HG02798 (cell line): ENCODE results near the gene HOXD10.

Experiments
- ATAC-seq: cut with Tn5 transposase; IDR thresholded peaks from one replicate; pipeline ENCODE4 v1.9.1; 2021; ENCODE audit warnings: mild to moderate bottlenecking; ENCODE audit not compliant: unreplicated experiment, poor library complexity

The HOXD10 gene

DNA sequence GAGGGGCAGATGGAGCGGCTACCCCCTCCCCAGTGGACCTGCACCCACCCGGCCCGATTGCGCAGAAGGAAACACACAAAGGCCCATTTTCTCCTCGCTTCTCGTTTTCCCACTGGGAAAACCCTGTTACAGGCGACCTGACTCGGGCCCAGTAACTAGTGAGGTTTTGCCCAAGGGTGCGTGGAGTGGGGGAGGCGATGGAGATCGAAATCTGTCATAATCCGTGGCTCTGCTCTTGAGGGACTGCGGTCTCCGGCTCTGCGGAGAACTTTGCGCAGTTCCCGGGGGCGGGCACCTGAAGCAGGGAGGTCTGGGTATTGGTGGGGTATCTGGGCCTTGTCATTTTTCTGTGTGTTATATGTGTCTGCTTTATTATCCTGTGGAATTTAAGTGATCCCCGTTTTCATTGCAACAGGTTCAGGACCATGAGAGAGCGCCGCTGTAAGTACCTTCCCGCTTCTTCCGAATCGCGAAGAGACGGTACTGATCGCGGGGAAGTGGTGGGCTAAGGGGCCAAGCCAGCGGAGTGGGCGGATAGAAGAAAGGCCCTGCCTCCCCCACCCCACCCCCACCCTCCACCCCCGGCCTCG is 30.7 kb downstream of the HOXD10 start:
- ATAC-seq: no peak

DNA sequence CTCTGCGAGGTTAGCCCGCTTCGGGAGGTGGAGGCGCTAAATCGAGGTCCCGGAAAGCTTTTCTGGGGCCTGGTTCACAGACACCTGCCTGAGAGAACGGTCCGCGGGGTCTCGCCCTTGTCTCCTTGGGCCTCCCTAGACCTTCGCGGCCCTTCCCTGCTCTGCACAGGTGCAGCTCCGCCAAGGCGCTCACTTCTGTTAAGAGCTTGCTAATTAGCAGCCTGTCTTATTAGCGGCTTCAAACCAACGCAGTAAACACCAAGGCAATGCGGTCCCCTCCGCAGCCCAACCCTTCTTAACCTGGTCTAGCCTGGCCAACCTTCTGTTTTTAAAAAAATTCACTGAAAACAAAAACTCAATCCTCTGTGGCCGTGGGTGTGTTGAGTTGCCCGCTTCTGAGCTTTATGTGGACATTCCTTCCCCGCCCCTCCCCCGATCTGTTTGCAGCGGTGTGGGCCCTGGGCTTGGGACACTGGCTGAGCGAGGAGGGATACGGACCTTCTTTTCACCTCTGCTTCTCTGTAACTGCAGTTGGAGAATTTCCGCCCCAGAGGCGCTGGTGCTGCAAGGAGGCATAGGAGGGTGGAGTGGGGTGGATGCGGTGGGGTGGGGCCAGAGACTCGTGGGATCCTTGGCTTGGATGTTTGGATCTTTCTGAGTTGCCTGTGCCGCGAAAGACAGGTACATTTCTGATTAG is 31.4 kb downstream of the HOXD10 start:
- ATAC-seq: no peak

DNA sequence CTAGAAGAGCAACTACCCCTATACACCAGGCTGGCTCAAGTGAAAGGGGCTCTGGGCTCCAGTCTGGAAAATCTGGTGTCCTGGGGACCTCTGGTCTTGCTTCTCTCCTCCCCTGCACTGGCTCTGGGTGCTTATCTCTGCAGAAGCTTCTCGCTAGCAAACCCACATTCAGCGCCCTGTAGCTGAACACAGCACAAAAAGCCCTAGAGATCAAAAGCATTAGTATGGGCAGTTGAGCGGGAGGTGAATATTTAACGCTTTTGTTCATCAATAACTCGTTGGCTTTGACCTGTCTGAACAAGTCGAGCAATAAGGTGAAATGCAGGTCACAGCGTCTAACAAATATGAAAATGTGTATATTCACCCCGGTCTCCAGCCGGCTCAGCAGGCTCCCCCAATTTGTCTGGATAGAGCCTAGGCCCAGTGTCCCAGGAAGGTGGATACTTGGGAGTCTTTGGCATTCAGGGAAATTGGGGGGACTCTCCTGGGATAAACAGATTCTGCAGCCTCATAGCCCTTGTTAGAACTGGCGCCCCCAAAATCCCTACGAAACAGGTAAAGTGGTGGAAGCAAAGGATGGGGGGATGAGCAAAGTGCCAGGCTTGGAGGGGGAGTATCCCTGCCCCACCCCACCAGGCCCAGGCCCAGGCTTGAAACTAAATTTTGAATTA is 32.3 kb downstream of the HOXD10 start:
- ATAC-seq: no peak

DNA sequence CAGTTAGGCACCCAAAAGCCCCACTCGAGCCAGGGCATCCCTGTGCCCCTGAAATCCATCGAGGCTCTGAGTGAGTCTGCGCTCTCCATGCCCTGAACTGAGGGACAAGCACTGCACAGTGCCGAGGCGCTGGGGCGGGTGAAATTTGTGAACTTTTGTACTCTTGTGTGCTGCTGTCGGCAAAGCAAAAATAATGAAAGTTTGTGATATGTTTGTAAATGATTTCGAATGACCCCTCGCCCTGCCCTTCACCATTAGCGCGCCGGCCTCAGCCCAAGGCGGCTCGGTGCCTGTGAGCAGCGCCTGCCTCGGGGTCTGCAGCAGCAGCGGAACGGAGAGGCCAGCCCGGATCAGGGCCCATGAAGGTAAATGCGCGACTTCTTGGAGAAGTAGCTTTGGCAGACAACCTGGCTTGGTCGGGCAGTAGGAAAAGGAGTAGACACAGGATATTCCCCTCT is 32.9 kb downstream of the HOXD10 start:
- no peak for ATAC-seq

DNA sequence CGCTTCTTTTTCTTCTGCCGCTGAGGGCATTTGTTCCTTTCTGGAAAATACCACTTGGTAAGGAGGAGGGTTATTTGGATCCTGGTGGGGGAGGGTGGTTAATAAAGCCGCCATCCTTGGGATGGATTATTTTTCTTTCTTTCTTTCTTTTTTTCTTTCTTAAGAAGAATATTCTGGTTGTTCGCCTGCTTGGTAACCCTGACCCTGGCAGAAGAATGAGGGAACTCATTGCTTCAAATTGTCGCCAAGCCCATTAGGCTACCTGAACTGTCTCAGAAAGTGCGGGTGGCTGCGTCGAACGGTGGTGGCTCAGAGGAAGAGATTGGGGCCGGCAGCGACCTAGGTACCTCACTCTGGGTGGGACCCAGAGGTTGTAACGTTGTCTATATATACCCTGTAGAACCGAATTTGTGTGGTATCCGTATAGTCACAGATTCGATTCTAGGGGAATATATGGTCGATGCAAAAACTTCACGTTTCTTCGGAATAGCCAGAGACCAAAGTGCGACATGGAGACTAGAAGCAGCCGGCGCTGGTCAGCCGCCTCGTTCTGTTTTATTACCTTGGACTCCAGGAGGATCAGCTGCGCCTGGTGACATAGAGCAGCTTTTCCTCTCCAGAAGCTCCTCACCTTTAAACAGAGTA is 33.5 kb downstream of the HOXD10 start:
- ATAC-seq: no peak

DNA sequence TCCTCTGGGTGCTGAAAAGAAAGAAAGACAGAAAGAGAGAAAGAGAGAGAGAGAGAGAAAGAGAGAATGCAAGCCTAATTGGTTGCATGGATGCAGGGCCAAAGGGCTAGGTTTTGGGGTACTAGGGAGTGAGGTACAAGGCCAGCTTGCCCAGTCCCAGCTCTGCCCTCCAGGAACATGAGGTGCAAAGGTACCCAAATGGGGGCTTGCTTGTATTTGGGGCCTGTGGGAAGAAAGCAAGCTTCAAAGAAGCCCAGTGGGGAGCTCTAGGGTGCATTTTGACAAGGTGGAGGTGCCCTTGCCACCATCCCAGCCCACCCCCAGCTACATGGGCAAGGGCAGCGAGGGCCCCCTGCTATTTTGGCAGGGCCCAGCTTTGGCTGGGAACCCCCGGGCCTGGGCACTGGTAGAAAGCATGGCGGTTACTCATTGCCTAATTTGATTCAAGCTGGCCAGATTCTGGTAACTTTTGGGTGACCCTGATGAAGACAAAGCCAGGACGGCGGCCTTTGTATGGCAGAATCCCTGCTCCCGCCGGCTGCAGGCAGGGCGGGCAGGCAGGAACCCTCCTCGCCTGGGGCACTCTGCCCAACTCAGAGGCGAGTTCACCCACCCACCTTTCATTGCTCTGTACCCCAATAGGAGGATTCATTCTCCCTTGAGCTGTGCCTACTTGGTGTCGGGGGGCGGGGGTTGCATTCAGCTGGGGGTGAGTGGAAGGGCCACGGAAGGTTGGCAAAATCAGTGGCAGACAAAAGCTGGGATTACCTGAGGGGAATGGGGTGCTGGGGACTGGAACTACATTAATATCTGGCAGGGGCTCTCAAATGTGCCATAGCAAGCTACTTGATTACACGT is 34.2 kb downstream of the HOXD10 start:
- ATAC-seq: no peak

DNA sequence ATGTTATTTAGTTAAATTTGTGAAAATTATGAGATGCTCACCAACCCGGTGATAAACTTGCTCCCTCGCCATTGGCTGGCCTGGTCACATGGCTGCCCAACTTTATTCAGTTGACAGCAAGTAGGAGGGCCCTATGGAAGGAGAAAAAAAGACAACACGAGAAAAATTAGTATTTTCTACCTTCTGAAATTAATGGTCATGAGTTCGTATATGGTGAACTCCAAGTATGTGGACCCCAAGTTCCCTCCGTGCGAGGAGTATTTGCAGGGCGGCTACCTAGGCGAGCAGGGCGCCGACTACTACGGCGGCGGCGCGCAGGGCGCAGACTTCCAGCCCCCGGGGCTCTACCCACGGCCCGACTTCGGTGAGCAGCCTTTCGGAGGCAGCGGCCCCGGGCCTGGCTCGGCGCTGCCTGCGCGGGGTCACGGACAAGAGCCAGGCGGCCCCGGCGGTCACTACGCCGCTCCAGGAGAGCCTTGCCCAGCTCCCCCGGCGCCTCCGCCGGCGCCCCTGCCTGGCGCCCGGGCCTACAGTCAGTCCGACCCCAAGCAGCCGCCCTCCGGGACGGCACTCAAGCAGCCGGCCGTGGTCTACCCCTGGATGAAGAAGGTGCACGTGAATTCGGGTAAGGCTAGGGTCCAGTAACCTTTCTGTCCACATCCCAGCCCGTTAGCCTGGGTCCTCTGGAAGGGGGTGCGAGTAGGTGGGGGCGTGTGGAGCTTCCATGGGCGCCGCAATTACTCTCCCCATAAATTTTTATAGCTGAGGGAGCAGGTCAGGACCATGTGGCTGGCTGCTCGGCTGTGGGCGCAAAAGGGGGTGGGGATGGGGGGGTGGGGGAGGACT is 35.1 kb downstream of the HOXD10 start, which contains the start of gene HOXD4:
HOXD4 (plus strand) TSS at position 109 of the 846 bp plus-strand sequence; CDS start at position 193, 84 bp downstream.
- no peak for ATAC-seq

DNA sequence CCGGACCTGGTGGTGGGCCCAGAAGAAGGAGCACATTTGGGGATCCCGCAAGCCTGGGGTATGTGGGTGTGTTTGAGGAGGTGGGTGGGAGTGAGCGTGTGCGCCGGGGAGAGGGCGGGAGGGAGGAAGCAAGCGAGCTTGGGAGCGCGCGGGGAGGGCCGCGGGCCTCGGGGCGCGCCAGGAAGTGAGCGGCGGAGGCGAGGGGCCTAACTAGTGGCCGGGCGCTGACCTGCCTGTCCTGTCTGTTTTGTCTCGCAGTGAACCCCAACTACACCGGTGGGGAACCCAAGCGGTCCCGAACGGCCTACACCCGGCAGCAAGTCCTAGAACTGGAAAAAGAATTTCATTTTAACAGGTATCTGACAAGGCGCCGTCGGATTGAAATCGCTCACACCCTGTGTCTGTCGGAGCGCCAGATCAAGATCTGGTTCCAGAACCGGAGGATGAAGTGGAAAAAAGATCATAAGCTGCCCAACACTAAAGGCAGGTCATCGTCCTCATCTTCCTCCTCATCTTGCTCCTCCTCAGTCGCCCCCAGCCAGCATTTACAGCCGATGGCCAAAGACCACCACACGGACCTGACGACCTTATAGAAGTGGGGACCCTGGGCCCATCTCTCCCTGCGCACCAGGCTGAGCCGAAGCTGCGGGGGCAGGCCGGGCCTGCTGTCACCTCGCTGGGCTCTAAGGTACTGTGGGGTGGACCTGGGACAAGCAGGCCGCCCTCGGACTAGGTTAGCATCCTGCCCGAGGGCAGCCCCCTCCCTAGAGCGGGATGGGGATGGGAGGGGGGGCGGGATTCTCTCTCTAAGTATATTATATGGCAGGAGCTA is 36.0 kb downstream of the HOXD10 start:
- ATAC-seq: no peak

DNA sequence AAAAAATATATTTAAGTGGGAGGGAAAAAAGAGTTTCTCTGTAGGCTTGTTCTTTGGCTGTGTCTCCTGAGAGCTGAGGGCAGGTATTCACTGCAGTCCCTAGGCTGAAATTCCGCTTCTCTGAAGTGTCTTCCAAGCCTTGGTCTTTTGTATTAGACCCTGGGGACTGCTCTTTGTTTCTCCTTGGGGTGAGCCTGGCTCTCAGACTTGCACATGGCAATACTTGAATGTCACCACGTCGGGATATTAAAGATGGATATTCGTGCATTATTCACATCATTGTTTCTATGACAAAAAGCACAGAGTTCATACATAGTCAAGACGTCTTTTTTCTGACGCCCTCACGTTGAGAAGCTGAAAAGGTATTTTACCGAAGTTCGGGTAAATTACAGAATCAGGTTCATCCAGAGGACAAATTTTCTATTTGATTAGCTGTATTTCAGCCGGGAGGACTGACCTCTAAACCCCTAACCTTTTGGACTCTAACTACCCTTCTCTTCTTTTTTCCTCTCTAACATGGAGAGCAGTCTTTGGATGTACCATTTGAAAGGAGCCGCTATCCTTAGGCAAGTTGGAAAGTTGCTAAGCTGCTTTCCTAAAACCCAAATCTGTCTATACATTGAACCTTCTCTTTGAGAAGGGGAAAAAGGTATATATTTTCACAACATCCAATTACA is 38.1 kb downstream of the HOXD10 start:
- no peak for ATAC-seq

DNA sequence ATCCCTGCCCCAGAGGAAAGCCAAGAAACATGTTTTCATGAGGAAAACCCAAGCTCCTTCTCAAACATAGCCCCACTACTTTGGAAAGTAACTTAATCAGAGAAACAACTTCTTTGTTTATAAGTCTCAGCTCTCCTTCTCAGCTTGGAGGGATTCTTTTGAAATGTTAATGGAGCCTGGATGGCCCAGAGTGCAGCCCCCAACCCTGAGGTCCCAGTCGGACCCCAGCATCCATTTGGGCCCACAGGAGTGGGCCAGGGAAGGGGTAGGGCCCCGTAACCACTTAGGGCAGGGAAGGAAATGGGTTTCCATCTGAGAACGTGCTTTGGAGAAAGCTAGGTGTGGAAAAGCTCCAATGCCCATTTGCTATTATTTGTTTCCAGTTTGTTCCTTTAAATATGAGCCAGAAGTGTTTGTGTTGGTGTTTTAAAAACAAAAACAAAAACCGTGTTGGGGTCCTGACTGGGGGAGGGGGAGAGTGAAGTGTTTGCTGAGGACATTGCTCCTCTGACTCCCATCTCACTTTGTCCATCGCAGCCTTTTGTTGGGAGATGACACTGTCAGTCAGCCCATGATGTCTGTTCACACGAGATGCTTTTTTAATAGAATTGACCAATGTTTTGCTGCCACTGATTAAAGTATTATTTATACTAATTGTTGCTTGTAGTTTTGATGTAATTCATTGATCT is 38.9 kb downstream of the HOXD10 start:
- ATAC-seq: no peak

DNA sequence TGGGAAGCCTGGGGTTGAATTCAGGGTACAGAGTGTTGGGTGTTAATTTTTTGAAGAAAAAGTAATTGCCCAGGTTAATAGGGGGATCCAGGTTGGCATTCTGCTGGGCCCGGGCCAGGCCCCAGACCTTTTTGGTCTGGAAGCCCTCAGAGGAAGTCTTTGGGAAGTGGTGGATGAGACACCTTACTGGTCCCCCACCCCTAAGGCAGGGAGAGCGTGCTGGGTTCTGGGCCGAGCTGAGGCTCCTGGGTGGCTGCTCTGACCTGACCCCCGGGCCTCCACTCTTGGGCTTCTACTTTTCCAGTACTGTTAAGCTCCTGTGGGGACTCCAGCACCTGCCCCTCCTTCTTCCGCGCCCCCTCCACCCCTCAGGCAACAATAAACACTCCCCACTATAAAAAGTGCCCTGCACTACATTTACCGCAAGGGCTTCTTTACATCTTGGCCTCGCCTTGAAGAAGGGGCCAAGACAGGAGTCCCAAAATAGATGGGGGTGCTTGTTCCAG is 39.8 kb downstream of the HOXD10 start:
- no peak for ATAC-seq

DNA sequence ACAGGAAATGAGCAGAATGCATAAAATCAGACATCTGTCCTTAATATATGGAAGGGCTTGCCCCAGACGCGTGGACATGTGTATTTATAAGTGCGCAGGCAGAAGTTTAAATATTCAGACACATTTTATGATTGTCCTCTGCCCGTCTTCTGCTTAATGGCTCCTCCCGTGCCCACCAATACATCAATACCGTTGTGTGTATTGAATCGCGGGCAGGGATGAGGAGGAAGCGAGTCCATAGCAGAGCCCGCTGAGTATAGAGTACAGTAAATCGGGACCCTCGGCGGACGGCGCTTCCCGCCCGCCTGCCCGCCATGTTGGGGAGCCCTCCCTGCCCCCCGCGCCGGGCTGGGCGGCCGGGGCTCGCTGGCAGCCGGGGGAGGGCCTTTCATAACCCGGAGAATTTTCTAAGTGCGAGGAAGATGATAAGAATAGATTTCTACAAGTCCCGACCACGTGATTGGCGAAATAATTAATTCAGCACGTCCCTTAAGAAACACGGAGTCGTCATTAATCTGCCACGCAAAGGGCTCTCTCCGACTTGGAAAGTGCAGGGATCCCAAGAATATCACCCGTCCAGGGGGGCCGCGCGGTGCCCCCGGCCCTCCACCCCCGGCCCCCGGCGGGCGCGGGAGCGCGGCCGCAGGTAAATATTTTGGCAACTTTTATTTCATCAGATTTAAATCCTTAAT is 40.4 kb downstream of the HOXD10 start, which contains the start of gene HOXD3:
HOXD3 (plus strand) TSS at position 501 of the 692 bp plus-strand sequence. CDS start 11,808 bp downstream, outside the sequence.
- no peak for ATAC-seq

DNA sequence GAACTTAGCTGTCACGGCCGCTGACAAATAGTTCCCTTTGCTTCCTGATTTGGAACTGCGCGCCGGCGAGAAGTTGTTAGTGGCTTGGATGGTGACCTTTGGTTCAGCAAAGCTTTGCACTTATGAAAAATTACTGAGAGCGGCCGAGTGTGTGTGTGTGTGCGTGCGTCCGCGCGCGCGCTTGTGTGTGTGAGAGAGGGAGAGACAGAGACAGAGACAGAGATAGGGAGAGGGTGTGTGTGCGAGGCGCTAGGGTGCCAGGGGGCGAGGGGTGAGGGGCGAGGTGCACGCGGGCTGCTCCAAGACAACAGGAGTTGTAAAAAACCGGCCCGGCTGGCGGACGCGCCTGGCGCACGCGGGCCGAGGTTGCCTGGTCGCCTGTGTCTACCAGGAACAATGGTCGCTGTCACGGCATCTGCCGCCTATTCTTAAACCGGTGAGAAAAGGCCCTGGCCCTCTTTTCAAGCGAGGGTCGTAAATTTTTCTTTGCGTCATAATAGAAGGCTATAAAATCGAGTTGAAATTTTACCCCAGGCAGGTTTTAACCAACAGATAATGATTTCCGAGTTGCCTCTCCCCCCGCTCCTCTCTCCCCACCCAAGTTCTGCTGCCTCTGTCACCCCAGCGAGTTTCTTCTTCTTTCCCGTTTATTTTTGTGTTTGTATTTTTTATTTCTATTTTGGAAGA is 41.1 kb downstream of the HOXD10 start:
- no peak for ATAC-seq

DNA sequence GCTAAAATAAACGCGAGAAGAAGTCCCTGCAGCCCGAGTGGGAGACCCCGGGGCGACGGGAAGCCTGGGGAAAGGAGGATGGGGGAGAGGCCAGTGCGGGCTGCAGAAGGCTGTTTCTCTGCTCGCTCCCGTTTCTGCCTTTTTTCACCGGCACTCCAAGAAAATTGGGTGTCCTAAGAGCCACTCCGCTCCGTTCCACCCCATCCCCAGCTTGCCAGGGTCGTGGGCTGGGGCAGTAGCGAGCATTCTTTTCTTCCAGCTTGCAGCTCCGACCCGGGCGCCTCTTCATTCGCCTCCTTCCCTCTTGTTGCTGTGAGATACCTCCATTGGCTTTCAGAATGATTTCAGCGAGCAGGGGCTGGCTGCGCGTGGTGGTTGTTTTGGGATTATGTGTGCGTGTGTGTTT is 41.6 kb downstream of the HOXD10 start:
- no peak for ATAC-seq

DNA sequence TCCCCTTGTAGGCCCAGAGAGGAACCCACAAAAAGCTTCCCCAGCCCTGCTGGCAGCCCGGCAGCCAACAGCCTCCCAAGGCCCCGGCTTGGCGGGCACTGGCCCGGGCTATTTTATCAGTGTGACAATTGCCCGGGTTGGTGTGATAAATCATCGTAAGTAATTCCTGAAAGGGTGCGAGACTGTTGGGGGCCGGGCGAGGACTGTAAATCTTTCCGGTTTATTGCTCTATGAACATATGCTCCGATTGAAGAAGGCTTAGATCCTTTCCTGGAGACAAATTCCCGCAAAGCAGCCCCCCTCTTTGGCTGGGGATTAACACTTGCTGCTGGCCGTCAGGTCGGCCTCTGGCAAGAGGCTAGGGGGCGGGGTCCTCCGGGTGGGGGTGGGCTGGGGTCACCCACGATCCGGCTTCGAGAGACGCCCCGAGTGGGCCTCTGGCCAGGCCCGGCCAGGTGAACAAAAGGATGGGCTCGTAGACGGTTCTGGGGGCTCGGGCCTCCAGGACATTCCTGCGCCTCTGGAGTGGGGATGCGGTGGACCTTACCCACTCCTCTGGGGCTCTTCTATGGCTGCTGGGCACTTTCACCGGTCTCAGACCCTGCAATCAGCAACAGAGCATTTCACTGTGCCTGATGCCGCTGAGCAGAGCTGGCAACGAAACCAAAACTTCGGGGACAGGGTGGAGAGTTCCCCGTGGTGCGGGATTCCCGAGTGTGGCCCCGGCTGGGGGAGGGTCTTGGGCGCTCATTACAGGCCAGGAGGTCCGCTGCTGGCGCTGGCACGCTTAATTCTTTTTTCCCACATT is 42.5 kb downstream of the HOXD10 start:
- ATAC-seq: no peak
